Stomach (tissue), 9 donors: ENCODE results near the gene HK1. TPM values are rescaled to one million over a fixed set of nuclear protein-coding genes. Genes with fewer than 3 reads are reported as not detected.

Source experiments
- DNase-seq, 2 donors: peaks; one replicate each; pipeline versions ENCODE4 v3.0.0 to v3.0.0-alpha.2; 2013 to 2019
- H3K27ac ChIP-seq, 5 donors: fragments of 200-600 bp in 4 of 5; sonication (generic) in 4 of 5; one replicate each; pipeline ENCODE4 v1.5.1; 2013 to 2019; ENCODE audit warnings: mild to moderate bottlenecking in 1 of 5, moderate library complexity in 1 of 5
- H3K27me3 ChIP-seq, 3 donors: fragments of 200-600 bp; sonication (generic); one replicate each; pipeline ENCODE4 v1.5.1; 2017 to 2019; ENCODE audit warnings: mixed run types in 1 of 3
- H3K36me3 ChIP-seq, 4 donors: fragments of 200-600 bp; sonication (generic); 1 replicate in 3 of 4; 2 replicates in 1 of 4; pipeline ENCODE4 v1.5.1; 2016 to 2019
- H3K4me1 ChIP-seq, 4 donors: fragments of 200-600 bp; sonication (generic); one replicate each; pipeline ENCODE4 v1.5.1; 2016 to 2019
- H3K4me3 ChIP-seq, 4 donors: fragments of 200-600 bp; sonication (generic) in 3 of 4; one replicate each; pipeline ENCODE4 v1.5.1; 2016 to 2019; ENCODE audit warnings: mild to moderate bottlenecking in 1 of 4
- H3K9me3 ChIP-seq, 4 donors: fragments of 200-600 bp; sonication (generic); one replicate each; pipeline ENCODE4 v1.5.1; 2016 to 2019
- CTCF ChIP-seq, 7 experiments: fragments of 450-650 bp in 4 of 7; fragments of 200-600 bp in 3 of 7; sonication (generic) in 3 of 7; IDR thresholded peaks; one replicate each; pipeline ENCODE4 v1.5.1; 2016 to 2019; ENCODE audit warnings: antibody characterized with exemption in 7 of 7, control low read depth in 2 of 7, mild to moderate bottlenecking in 1 of 7
- EP300 ChIP-seq: sonication (generic); formaldehyde crosslinking; IDR thresholded peaks from one replicate; pipeline ENCODE4 v1.6.1; 2017; ENCODE audit warnings: antibody characterized with exemption
- POLR2A ChIP-seq, 4 donors: fragments of 450-650 bp; IDR thresholded peaks; one replicate each; pipeline ENCODE4 v1.6.1; 2016; ENCODE audit warnings: antibody characterized with exemption in 4 of 4, control low read depth in 2 of 4, mild to moderate bottlenecking in 1 of 4, moderate library complexity in 1 of 4
- POLR2AphosphoS5 ChIP-seq, 3 donors: sonication (generic); formaldehyde crosslinking; IDR thresholded peaks; one replicate each; pipeline ENCODE4 v1.6.1; 2016; ENCODE audit warnings: antibody characterized with exemption in 3 of 3
- WGBS, 5 donors: extraction: QIAGEN DNeasy Blood & Tissue Kit in 3 of 5; methylation state at CpG; one replicate each; pipeline versions ENCODE4 v1.1.5 to v1.1.7; 2013 to 2018; 5-methylcytosine and 5-hydroxymethylcytosine counted together
- intact Hi-C: fragments of 100-400 bp; cut with DNase I; formaldehyde crosslinking; loops from one replicate; pipeline ENCODE4 v1.15.1; 2023; ENCODE audit warnings: low total_unique reads
- polyA plus RNA-seq, 3 donors: library from polyadenylated mRNA; stranded (reverse); fragments of 200-250 nt; gene quantifications; one replicate each; pipeline ENCODE4 v1.2.3, GENCODE V29; 2013
- total RNA-seq, 5 donors: library from RNA; depleted of rRNA; stranded (reverse); fragments of >200 nt; gene quantifications; one replicate each; pipeline versions ENCODE4 v1.1.0 to v1.2.3, GENCODE V29; 2014 to 2016
- donor health status: healthy with polysubstance abuse.
- donor health status: Bipolar disorder and iron deficiency.
- donor health status: healthy.

The HK1 gene
- total and polyA plus RNA-seq, 8 donors: 32.7 to 60.9 (median 50.8) TPM

- H3K27ac ChIP-seq: peak overlapping the region in 4 of 5 donors; percentile 26 to 95 (median 50)
- intact Hi-C loops: loop anchor here (5.0 kb wide), 1 partner anchor 95 kb away; no protein-coding TSS in a partner anchor
- TF ChIP-seq EP300 (no peak), POLR2AphosphoS5 (IDR thresholded peaks at IDR 0.05) (no peak), CTCF (IDR thresholded peaks at IDR 0.05) (no peak), POLR2A (IDR thresholded peaks at IDR 0.05) (no peak)
- H3K27me3 ChIP-seq: no peaks in the 10 kb centered on the region
- WGBS, 5 donors: 62 to 83% (median 78%) methylated on average over 3 of the region's 3 CpGs
- H3K9me3 ChIP-seq: no peaks in the 10 kb centered on the region
- no peak for DNase-seq
- H3K4me1 ChIP-seq: peaks cover 12 to 48% (median 29%) of the 10 kb centered on the region in 4 donors
- no peak overlapping the region for H3K4me3 ChIP-seq
- no peaks in the 10 kb centered on the region for H3K36me3 ChIP-seq
These were observed 134.0 kb downstream of the HK1 start for GRCh38 chr10:69412232-69412790.

DNA sequence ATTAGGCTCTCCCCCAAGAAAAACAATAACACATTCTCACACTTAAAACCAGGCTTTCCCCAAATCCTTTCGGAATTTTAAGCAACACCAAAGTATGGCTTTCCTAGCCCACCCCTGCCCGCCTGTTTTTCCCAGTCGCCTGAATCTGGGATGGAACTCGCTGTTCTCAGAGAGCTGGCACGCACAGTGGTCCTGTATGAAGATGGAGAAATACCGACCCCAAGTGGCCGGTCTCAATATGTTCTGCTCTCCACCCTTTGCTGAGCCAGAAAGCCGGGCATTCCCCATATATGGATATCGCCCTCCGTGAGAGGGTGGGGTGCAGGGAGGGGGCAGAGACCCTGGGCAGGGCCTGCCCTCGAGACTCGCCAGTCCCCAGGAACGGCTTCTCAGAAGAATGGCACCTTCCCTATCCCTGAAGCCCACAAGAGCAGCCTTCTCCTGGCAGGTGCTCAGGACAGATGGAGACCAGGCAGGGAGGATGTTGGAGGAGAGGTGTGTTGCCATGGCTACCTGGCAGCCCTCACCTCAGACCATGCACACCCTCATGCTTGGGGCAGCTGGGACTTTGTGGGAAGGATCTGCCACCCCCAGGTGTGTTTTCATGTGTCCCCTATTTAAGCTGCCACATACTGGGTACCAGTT lies 135.0 kb downstream of the HK1 start:
- peak; percentile 66 to 88 for DNase-seq
- Histone ChIP-seq H3K4me3 (peak overlapping the region in 3 of 4 donors; percentile 17 to 40 (median 33)), H3K9me3 (no peaks in the 10 kb centered on the region), H3K27me3 (no peaks in the 10 kb centered on the region), H3K27ac (peak overlapping the region in 4 of 5 donors; percentile 26 to 95 (median 50)), H3K4me1 (peaks cover 14 to 48% (median 28%) of the 10 kb centered on the region in 4 donors), H3K36me3 (no peaks in the 10 kb centered on the region)
- WGBS, 5 donors: 6 to 13% (median 8%) methylated on average over 13 of the region's 13 CpGs
- peak in 5 of 7 experiments; percentile 37 to 55 (median 40) for TF ChIP-seq CTCF (IDR thresholded peaks at IDR 0.05)
- peak in 1 of 3 donors; percentile 34 for TF ChIP-seq POLR2AphosphoS5 (IDR thresholded peaks at IDR 0.05)
- TF ChIP-seq EP300: no peak
- intact Hi-C loops: loop anchor here (5.0 kb wide), 1 partner anchor 94 kb away; no protein-coding TSS in a partner anchor

GRCh38 chr10:69414036-69415018 lies 136.0 kb downstream of the HK1 start:
- intact Hi-C loops: loop anchor here (5.0 kb wide), 1 partner anchor 93 kb away; no protein-coding TSS in a partner anchor
- DNase-seq: no peak
- peaks cover 14 to 50% (median 28%) of the 10 kb centered on the region in 4 donors for H3K4me1 ChIP-seq
- H3K9me3 ChIP-seq: no peaks in the 10 kb centered on the region
- H3K27me3 ChIP-seq: no peaks in the 10 kb centered on the region
- H3K4me3 ChIP-seq: peak overlapping the region in 3 of 4 donors; percentile 33 to 41 (median 40)
- TF ChIP-seq POLR2A (IDR thresholded peaks at IDR 0.05): no peak
- no peak for TF ChIP-seq CTCF (IDR thresholded peaks at IDR 0.05)
- TF ChIP-seq POLR2AphosphoS5 (IDR thresholded peaks at IDR 0.05): no peak
- no peak for TF ChIP-seq EP300
- peak overlapping the region in 3 of 5 donors; percentile 37 to 95 (median 84) for H3K27ac ChIP-seq
- H3K36me3 ChIP-seq: no peaks in the 10 kb centered on the region
- WGBS, 5 donors: 82 to 92% (median 89%) methylated on average over 17 to 20 of the region's 20 CpGs

- H3K4me3 ChIP-seq: peak overlapping the region in 3 of 4 donors; percentile 33 to 41 (median 40)
- H3K27ac ChIP-seq: peak overlapping the region in 3 of 5 donors; percentile 25 to 84 (median 81)
- TF ChIP-seq POLR2A (IDR thresholded peaks at IDR 0.05) (no peak), CTCF (IDR thresholded peaks at IDR 0.05) (no peak), EP300 (no peak), POLR2AphosphoS5 (IDR thresholded peaks at IDR 0.05) (no peak)
- no peaks in the 10 kb centered on the region for H3K36me3 ChIP-seq
- no peak for DNase-seq
- 81 to 88% (median 85%) methylated on average over 11 to 13 of the region's 13 CpGs for WGBS, 5 donors
- H3K27me3 ChIP-seq: no peaks in the 10 kb centered on the region
- intact Hi-C loops: no loop called here
- H3K9me3 ChIP-seq: no peaks in the 10 kb centered on the region
- peaks cover 14 to 56% (median 27%) of the 10 kb centered on the region in 4 donors for H3K4me1 ChIP-seq
These were observed 136.8 kb downstream of the HK1 start for GRCh38 chr10:69415049-69415448.
